ENCODE results near the gene DYNLT2. TPM values are rescaled to one million over a fixed set of nuclear protein-coding genes. Genes with fewer than 3 reads are reported as not detected.
"Not testable (repeated sequence)": the region's sequence is repeated elsewhere in the genome, so short reads cannot be mapped to it uniquely, and the experiment has no call there.

DYNLT2 gene
- total RNA-seq, 1 donor: 1.7 TPM

DNA sequence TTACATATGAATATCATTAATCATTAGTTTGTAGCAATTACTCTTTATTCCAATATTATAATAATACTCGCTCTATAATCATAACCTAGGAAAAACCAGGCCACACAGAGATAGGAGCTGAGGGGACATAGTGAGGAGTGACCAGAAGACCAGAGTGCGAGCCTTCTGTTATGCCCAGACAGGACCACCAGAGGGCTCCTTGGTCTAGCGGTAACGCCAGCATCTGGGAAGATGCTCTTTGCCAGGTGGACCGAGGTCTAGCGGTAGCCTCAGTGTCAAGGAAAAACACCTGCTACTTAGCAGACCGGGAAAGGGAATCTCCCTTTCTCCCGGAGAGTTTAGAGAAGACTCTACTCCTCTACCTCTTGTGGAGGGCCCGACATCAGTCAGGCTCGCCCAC, 54.3 kb downstream of the DYNLT2 start:
- not testable (repeated sequence) for H3K4me3 ChIP-seq (ENCODE audit: low read depth, low read length); DNase-seq (ENCODE audit: low read depth)
- TF ChIP-seq CTCF (IDR thresholded peaks at IDR 0.05; ENCODE audit: insufficient read depth, low read length): peak; percentile 44

DNA sequence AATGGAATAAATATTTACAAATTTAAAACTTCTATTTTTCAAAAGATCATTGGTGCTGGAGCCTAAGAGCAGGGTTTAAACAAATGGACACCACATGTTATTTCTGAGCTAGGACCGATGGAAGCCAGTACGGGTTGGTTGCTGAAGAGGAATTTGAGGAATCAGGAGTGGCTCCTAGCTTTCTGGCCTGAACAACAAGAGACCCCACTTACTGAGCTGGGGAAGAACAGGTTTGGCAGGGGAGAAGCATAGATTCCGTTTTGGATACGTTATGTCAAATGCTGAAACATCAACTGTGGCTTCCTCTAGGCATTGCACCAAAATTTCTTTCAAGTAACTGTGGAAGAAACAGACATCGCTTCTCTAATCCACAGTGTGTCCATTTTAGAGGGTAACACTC, 56.2 kb downstream of the DYNLT2 start:
- H3K4me3 ChIP-seq (ENCODE audit: low read depth, low read length): no peak overlapping the region
- DNase-seq (ENCODE audit: low read depth): no peak
- TF ChIP-seq CTCF (IDR thresholded peaks at IDR 0.05; ENCODE audit: insufficient read depth, low read length): no peak

DNA sequence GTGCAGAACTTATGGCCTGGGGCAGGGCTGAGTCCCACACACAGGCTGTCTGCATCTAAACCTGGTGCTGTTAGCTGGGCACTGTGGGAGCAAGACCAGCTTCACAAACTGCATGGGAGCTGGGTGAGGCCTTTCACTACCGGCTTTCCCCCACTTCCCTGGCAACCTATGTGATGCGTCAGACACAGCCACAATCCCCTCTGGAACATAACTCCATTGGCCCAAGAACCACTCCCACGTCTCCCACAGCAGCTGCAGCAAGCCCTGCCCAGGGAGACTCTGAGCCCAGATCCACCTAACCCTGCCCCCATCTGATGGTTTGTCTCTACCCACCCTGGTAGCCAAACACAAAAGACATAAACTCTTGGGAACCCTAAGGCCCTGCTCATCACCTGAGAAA, 58.9 kb downstream of the DYNLT2 start:
- no peak overlapping the region for H3K4me3 ChIP-seq (ENCODE audit: low read depth, low read length)
- DNase-seq (ENCODE audit: low read depth): no peak

GRCh38 chr6:169691260-169691659, 60.1 kb downstream of the DYNLT2 start:
- no peak overlapping the region for H3K4me3 ChIP-seq (ENCODE audit: low read depth, low read length)
- no peak for TF ChIP-seq CTCF (IDR thresholded peaks at IDR 0.05; ENCODE audit: insufficient read depth, low read length)

More for the DNA sequence above, 58.9 kb downstream of the DYNLT2 start:
- TF ChIP-seq CTCF (IDR thresholded peaks at IDR 0.05; ENCODE audit: insufficient read depth, low read length): no peak

More at GRCh38 chr6:169691260-169691659, 60.1 kb downstream of the DYNLT2 start:
- no peak for DNase-seq (ENCODE audit: low read depth)

Other genes with a start within 250 kb of the DYNLT2 start
- 19.9 and 36.8 TPM in 2 replicates for gene WDR27, start 49.5 kb downstream of the DYNLT2 start, total RNA-seq (ENCODE audit: low replicate concordance)
- gene C6orf120, start 49.4 kb downstream of the DYNLT2 start, total RNA-seq (ENCODE audit: low replicate concordance): 47.2 and 57.1 TPM in 2 replicates
- 10.5 and 18.9 TPM in 2 replicates for gene PHF10, start 27.1 kb downstream of the DYNLT2 start, total RNA-seq (ENCODE audit: low replicate concordance)
- gene ERMARD, start 50 bp upstream of the DYNLT2 start, total RNA-seq (ENCODE audit: low replicate concordance): 15.0 and 18.3 TPM in 2 replicates

Data from fibroblast of the aortic adventitia (primary cell).